GM18868 (cell line): Measurements from ENCODE around the gene APOBEC3H.
"Not testable (repeated sequence)": the region's sequence is repeated elsewhere in the genome, so short reads cannot be mapped to it uniquely, and the experiment has no call there.

Experiments used
- ATAC-seq: cut with Tn5 transposase; IDR thresholded peaks from one replicate; pipeline ENCODE4 v1.9.1; 2021; ENCODE audit warnings: mild to moderate bottlenecking, moderate library complexity; ENCODE audit not compliant: unreplicated experiment

APOBEC3H gene

DNA sequence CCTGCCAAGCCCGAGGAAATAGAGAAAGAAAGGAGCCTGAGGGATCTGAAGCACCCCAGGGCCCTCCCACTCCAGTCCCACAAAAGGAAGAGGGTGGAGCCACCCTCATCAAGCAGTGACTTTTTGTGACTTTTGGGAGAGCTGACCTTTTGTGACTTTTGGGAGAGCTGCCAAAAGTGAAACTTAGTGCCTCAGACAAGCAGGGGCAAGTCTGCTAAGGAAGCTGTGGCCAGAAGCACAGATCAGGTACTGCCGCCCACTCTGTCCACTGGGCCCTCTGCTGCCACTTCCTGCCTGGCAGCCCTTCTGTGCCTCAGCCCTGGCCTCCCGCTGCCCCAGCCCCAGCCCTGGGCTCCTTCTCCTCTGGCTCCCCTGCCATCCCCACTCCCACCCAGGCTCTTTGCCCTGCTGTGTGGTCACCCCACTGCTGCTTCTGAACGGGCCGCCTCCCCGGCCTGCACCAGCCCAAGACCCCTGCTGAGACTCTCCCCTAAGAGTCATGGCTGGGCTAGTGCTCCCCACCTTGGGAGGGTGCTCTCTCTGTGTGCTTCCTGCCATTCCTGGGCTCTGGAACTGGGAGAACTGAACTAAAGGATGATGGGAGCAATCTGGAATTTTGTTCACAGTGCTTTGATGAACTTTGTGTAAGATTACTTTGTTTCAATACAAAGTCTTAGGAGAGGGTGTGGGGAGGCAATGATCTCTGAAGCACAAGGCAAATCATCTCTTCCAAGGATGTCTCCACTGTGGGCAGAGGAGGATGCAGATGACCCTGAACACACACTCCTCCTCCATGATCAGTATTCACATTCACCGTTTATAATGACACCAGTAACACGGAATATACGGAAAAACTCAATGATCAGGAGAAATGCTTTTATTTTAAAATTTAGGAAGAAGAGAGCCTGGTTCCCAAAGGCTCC lies at the start of gene APOBEC3H:
Gene APOBEC3H (plus strand): TSS at position 147 of the 923 bp plus-strand sequence. CDS start 3,035 bp downstream, outside the sequence.
- no peak for ATAC-seq

DNA sequence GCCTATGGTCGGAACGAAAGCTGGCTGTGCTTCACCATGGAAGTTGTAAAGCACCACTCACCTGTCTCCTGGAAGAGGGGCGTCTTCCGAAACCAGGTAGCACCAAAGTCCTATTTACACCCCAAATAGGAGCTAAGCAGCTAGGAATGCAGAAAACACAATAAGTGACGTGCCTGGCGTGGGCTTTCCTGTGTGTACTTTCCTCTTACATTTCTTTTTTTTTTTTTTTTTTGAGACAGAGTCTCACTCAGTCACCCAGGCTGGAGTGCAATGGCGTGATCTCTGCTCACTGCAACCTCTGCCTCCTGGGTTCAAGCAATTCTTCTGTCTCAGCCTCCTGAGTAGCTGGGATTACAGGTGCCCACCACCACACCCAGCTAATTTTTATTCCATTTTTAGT lies 47.6 kb upstream of the APOBEC3H start:
- ATAC-seq = not testable (repeated sequence)

DNA sequence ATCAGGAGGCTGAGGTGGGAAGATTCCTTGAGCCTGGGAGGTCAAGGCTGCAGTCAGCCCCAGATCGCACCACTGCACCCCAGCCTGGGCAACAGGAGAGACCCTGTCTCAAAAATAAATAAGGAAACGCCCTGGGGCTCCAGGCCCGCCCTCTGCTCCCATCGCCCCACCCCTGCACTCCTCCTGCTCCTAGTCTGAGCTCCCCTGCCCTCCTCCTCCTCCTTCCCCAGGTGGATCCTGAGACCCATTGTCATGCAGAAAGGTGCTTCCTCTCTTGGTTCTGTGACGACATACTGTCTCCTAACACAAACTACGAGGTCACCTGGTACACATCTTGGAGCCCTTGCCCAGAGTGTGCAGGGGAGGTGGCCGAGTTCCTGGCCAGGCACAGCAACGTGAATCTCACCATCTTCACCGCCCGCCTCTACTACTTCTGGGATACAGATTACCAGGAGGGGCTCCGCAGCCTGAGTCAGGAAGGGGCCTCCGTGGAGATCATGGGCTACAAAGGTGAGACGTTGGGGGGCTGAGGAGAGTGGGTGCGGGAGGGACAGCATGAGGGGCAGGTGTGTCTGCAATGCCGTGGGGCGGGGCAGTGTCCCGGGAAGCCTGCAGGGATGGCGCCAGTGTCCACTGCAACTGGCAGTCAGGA lies 45.1 kb upstream of the APOBEC3H start:
- ATAC-seq = not testable (repeated sequence)

DNA sequence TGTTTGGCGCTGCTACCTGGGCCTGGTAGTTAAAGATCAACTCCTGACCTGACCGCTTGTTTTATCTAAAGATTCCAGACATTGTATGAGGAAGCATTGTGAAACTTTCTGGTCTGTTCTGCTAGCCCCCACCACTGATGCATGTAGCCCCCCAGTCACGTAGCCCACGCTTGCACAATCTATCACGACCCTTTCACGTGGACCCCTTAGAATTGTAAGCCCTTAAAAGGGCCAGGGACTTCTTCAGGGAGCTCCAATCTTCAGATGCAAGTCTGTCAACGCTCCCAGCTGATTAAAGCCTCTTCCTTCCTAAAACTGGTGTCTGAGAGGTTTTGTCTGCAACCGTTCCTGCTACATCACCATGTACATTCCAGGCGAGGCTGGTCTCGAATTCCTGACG lies 41.4 kb upstream of the APOBEC3H start:
- no peak for ATAC-seq

DNA sequence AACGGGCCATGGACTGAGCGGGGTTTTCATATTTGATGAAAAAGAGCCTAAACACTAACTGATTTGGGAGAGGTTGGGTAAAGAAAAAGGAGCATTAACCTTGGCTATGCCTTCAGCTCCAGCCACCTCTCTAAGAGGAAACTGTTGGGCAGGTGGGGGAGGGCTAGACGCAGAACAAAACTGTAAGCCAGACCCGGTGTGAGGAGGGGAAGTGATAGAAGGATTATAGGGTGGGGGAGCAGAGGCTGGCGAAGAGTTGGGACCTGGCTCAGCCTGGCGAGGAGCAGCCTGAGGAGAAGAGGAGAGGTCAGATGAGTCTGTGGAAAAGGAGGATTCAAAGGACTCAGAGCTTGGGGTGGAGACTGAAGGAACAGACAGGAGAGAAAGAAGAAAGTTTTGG lies 35.8 kb upstream of the APOBEC3H start:
- ATAC-seq = not testable (repeated sequence)

DNA sequence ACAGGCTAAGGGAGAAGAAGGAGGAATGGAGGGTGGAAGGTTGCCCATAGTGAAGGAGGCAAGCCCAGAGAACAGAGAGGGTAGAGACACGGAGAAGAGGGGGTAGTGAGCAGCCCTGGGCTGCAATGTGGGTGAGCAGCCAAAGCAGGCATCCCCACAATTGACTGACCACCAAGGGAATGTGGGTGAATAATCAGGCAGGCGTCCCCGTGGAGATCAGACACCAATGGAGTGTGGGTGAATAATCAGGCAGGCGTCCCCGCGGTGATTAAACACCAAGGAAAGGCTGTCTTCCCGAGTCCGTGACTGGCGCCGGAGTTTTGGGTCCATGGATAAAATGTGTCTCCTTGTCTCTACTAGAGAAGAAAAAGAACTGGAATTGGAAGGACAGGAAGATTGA lies 35.1 kb upstream of the APOBEC3H start:
- not testable (repeated sequence) for ATAC-seq

DNA sequence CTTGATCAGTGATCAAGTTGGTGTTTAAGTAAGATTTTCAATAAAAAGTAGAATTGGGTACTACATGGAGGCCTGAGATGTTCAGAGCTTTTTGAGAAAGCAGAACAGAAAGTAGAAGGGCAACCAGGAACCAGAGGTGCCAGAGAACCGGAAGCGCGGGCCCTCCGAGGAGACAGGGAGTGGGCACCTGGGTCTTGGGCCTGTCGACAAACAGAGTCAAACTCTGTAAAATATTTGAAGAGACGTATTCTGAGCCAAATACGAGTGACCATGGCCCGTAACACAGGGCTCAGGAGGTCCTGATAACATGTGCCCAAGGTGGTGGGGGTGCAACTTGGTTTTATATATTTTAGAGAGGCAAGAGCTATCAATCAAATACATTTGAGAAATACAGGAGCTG lies 33.1 kb upstream of the APOBEC3H start:
- ATAC-seq = not testable (repeated sequence)

DNA sequence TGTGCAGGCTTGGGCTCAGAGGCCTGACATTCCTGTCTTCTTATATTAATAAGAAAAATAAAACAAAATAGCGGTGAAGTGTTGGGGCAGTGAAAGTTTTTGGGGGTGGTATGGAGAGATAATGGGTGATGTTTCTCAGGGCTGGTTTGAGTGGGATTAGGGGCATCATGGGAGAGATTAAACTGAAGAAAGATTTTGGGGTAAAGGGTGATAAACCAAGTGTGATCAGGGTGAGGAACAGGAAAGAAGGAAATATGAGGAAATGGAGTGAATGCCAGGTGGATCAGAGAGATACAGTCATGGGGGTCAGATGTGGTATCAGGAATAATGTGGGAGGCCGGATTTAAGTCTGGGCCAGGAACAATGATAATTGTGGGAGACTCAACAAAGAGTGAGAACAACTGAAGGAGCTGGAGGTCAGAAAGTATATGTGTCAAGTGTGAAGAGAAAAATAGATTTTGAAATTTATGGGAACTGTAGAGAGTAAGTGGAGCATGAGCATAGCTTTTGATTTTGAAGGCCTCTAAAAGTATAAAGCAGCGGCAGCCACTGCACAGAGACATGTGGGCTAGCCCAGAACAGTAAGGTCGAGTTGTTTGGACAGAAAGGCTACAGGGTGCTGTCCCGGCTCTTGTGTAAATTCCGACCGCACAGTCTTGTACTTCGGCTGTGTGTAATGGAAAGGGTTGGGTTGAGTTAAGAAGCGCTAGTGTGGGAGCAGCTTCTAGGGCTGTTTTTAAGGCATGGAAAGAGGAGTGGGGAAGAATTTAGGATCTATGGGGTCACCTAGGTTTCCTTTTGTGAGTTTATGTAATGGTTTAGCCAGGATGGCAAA lies 30.4 kb upstream of the APOBEC3H start:
- ATAC-seq = not testable (repeated sequence)

DNA sequence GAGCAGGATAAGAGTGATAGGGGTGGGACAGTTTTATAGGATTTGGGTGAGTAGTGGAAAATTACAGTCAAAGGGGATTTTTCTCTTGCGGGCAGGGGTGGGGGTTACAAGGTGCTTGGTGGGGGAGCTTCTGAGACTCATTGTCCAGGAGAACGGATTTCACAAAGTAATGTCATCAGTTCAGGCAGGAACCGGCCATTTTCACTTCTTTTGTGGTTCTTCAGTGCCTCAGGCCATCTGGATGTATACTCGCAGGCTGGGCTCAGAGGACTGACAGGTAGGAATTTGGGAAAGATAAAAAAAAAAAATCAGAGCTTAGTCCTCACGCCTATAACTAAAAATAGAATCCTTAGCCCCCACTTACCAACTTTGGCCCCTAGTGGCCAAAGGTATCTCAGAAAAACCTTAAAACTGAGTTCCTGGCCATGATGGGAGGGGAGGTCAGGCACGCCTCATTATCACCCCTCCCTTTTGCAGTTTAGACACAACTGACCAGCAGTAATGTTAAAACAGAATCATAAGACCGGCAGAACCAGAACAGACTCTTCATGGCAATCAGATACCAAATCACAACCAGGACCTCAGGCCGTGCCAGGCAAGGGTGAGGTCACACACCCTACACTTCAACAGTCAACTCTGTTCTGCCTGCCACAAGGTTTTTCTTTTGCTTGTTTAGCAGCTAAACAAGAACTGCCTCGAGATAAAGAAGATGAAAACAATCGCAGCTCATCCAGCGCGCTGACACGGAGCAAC lies 28.8 kb upstream of the APOBEC3H start:
- ATAC-seq = no peak

DNA sequence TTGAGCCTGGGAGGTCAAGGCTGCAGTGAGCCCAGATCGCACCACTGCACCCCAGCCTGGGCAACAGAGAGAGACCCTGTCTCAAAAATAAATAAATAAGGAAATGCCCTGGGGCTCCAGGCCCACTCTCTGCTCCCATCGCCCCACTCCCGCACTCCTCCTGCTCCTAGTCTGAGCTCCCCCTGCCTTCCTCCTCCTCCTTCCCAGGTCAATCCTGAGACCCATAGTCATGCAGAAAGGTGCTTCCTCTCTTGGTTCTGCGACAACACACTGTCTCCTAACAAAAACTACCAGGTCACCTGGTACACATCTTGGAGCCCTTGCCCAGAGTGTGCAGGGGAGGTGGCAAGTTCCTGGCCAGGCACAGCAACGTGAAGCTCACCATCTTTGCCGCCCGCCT lies 26.9 kb upstream of the APOBEC3H start:
- ATAC-seq = no peak

DNA sequence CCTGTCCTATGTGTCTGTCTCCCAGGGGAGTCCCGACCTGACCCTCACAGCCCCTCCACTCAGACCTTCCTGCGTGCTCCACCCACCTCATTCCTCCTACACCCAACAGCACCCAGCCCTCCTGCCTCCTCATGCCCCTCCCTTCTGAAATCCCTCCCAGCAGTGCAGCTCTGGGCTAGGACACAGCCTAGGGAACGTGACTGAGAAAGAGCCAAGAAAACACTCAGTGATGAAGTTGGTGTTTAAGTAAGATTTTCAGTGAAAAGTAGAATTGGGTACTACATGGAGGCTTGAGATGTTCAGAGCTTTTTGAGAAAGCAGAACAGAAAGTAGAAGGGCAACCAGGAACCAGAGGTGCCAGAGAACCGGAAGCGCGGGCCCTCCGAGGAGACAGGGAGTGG lies 24.5 kb upstream of the APOBEC3H start:
- ATAC-seq = not testable (repeated sequence)

DNA sequence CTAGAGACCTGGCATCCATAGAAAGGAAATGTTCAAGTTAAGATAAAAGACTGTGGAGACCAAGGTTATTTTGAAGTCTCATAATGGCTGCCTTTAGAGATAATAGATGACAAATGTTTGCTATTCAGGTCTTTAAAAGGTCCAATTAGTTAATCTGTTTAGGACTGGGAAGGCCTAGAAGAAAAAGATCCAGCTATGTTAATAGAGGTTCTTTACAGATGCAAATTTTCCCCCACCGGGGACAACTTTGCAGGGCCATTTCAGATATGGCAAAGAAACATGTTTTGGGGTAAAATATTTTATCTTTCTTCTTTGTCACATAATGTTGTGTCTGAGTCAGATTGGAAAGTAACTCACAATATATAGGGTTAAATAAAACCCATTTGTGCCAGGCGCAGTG lies 23.1 kb upstream of the APOBEC3H start:
- ATAC-seq = no peak

DNA sequence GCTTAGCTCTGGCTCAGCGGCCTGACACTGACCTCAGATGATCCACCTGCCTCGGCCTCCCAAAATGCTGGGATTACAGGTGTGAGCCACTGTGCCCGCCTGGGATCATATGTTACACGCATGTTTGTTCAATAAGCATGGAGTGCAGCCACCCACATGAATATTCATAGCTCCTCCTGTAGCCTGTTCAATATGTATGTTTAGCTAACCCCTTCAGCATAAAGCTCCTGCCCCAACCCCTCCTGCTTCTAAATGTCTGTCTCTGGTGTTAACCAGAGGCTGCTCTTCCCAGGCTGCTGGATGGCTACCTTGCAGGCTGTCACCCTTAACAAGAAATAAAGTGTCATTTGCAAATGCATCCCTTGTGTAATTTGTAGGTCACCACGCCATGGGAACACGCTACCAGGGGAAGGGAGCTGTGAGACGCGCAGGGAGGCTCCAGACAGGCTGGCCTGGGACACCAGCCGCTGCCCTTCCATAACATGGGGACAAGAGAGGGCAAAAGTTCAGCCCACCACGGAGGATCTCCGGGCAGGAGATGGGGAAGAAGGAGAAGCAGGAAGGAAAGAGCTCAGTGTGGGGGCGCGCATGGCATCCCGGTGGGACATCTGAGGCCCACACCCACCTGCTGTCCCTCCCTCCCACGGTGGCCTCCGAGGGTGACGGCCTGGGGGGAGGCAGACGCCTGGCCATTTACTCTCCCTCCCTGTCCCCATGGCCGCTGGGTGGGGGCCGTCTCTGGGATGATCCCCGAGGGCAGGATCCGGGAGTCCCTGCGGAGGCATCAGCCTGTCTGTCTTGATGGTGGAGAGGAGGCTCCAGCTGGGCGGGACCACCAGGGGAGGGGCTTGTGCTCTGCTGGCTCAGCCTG lies 20.7 kb upstream of the APOBEC3H start:
- not testable (repeated sequence) for ATAC-seq

DNA sequence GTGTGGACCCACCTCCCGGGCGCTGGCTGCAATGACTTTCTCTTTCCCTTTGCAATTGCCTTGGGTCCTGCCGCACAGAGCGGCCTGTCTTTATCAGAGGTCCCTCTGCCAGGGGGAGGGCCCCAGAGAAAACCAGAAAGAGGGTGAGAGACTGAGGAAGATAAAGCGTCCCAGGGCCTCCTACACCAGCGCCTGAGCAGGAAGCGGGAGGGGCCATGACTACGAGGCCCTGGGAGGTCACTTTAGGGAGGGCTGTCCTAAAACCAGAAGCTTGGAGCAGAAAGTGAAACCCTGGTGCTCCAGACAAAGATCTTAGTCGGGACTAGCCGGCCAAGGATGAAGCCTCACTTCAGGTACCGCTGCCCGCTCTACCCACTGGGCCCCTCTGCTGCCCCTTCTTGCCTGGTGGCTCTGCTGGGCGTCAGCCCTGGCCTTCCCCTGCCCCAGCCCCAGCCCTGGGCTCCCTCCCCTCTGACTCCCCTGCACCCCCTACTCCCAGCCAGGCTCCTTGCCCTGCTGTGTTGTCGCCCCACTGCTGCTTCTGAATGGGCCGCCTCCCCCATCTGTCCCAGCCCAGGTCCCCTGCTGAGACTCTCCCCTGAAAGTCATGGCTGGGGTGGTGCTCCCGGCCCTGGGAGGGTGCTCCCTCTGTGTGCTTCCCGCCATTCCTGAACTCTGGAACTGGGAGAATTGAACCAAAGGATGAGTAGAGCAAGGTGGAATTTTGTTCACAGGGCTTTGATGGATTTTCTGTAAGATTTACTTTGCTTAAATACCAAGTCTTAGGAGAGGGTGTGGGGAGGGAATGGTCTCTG lies 19.8 kb upstream of the APOBEC3H start, which contains the start of gene APOBEC3G:
Gene APOBEC3G (plus strand): TSS at position 250 of the 815 bp plus-strand sequence. CDS start 87 bp downstream, at position 337.
- ATAC-seq = peak; percentile 63

DNA sequence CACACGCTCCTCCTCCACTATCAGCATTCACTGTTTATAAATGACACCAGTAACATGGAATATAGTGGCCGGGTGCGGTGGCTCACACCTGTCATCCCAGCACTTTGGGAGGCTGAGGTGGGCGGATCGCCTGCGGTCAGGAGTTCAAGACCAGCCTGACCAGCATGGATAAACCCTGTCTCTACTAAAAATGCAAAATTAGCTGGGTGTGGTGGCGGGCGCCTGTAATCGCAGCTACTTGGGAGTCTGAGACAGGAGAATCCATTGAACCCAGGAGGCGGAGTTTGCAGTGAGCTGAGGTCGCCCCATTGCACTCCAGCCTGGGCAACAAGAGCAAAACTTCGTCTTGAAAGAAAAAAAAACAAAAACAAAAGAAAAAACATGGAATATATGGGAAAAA lies 19.1 kb upstream of the APOBEC3H start:
- ATAC-seq = not testable (repeated sequence)

DNA sequence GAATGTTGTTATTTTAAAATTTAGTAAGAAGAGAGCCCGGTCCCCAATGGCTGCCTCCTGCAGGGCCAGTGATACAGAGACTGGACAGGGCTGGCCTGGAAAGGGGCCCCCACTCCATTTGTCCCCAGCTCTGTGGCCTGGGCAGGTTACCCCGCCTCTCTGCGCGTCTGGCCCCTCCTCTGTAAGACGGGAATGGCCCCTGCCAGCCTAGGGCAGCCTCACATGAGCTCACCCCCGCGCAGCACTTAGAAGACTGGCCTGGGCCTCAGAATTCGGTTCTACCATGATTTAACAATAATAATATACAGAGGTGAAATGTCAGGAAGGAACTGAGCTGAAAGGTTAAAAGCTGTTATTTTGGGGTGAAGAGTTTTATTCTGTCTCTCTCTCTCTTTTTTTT lies 18.7 kb upstream of the APOBEC3H start:
- ATAC-seq = no peak

DNA sequence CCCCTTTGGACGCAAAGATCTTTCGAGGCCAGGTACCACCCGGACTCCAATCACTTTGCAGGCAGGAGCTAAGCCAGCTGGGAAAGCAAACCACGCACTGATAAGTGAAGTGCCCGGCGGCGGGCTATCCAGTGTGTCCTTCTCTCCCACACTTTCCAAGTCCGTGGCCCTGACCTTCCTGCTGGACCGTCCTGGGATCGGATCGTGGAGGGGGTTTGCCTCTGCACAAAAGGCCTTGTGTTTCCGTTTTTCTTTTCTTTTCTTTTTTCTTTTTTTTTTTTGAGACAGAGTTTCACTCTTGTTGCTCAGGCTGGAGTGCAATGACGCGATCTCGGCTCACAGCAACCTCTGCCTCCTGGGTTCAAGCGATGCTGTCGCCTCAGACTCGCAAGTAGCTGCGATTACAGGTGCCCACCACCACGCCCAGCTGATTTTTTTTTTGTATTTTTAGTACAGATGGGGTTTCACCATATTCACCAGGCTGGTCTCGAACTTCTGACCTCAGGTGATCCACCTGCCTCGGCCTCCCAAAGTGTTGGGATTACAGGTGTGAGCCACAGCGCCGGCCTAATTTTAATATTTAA lies 17.9 kb upstream of the APOBEC3H start:
- ATAC-seq = not testable (repeated sequence)
